GM12878 (cell line): Measurements from ENCODE around the gene HECTD2. TPM values are rescaled to one million over a fixed set of nuclear protein-coding genes. Genes with fewer than 3 reads are reported as not detected.

Experiments used
- ATAC-seq: fragments of 200-7000 bp; cut with Tn5 transposase; 3 replicates; pipeline ENCODE4 v1.9.1; 2020; ENCODE audit warnings: mild to moderate bottlenecking, moderate library complexity
- BruUV-seq: library from RNA; stranded (reverse); fragments of 400-500 nt; replicated peaks from 2 replicates; lab custom pipeline; 2021; lab: Mats Ljungman, UMichigan
- CTCF ChIA-PET: fragments of 300-600 bp; sonication (Branson Sonifier 250); formaldehyde crosslinking; extraction: SDS; loops from one replicate; lab custom pipeline; 2021; ENCODE audit warnings: inconsistent platforms; lab: Yijun Ruan, JAX
- POLR2A ChIA-PET: fragments of 350-600 bp; formaldehyde crosslinking; extraction: SDS; loops from one replicate; lab custom pipeline; 2021; ENCODE audit warnings: inconsistent platforms; lab: Charles Lee
- RAD21 ChIA-PET: fragments of 300-600 bp; sonication (Branson Sonifier 250); formaldehyde crosslinking; loops from one replicate; lab custom pipeline; 2023; ENCODE audit warnings: antibody characterized with exemption; ENCODE audit not compliant: unreplicated experiment; lab: Charles Lee
- SMC1A ChIA-PET: fragments of 300-600 bp; sonication (Branson Sonifier 250); formaldehyde crosslinking; loops from one replicate; lab custom pipeline; 2023; ENCODE audit not compliant: unreplicated experiment, uncharacterized antibody; lab: Charles Lee
- DNase-seq: peaks from one replicate; pipeline ENCODE4 v3.0.0-alpha.2; 2011; ENCODE audit warnings: low read depth, low spot score
- FAIRE-seq: peaks from 3 replicates; lab custom pipeline; 2011; peaks lifted over from hg19 to GRCh38; lab: Jason Lieb, UNC
- H2AFZ ChIP-seq: 2 replicates; pipeline ENCODE4 v1.6.0; 2011; ENCODE audit warnings: low read depth, low read length, control low read depth; ENCODE audit not compliant: control insufficient read depth
- H3K27ac ChIP-seq: 2 replicates; pipeline ENCODE4 v1.5.1; 2011; ENCODE audit warnings: control low read depth; ENCODE audit not compliant: control insufficient read depth, insufficient read depth
- H3K27me3 ChIP-seq, 2 experiments: replicated peaks in 1 of 2; 2 replicates each; pipeline versions ENCODE4 v1.6.0 to v1.6.1; 2011; ENCODE audit warnings: low read length in 1 of 2; ENCODE audit not compliant: control insufficient read depth in 2 of 2, insufficient read depth in 2 of 2
- H3K36me3 ChIP-seq, 2 experiments: 2 replicates each; pipeline ENCODE4 v1.5.1; 2011; ENCODE audit warnings: low read length in 1 of 2; ENCODE audit not compliant: control insufficient read depth in 2 of 2, insufficient read depth in 2 of 2
- H3K4me1 ChIP-seq: 2 replicates; pipeline ENCODE4 v1.6.1; 2011; ENCODE audit warnings: mild to moderate bottlenecking, low read length, moderate library complexity, mixed read lengths; ENCODE audit not compliant: control insufficient read depth, insufficient read depth
- H3K4me2 ChIP-seq: 2 replicates; pipeline ENCODE4 v1.6.0; 2011; ENCODE audit warnings: control low read depth; ENCODE audit not compliant: control insufficient read depth, insufficient read depth
- H3K4me3 ChIP-seq: fragments of 200-600 bp; sonication (generic); 2 replicates; pipeline ENCODE4 v1.5.1; 2016
- H3K79me2 ChIP-seq: 2 replicates; pipeline ENCODE4 v1.6.0; 2011; ENCODE audit warnings: low read length; ENCODE audit not compliant: control insufficient read depth, insufficient read depth
- H3K9ac ChIP-seq: 2 replicates; pipeline ENCODE4 v1.8.0; 2011; ENCODE audit warnings: low read length, control low read depth, mixed read lengths; ENCODE audit not compliant: control insufficient read depth, insufficient read depth
- H3K9me3 ChIP-seq: replicated peaks from 3 replicates; pipeline ENCODE4 v1.5.1; 2011; ENCODE audit warnings: mild to moderate bottlenecking, low read length; ENCODE audit not compliant: control insufficient read depth, insufficient read depth
- H4K20me1 ChIP-seq: 2 replicates; pipeline ENCODE4 v1.6.0; 2011; ENCODE audit not compliant: control insufficient read depth, insufficient read depth
- ASH2L ChIP-seq: fragments of 300-600, 200-600 bp; sonication (generic); IDR thresholded peaks from 2 replicates; pipeline ENCODE4 v1.6.1; 2017; ENCODE audit warnings: low read depth, mild to moderate bottlenecking, borderline replicate concordance
- BCL3 ChIP-seq: IDR thresholded peaks from 2 replicates; pipeline ENCODE4 v1.6.1; 2011; ENCODE audit warnings: borderline replicate concordance, low read depth, mild to moderate bottlenecking, moderate library complexity, low read length; ENCODE audit not compliant: insufficient read depth, poor library complexity, severe bottlenecking
- CHD2 ChIP-seq: IDR thresholded peaks from 2 replicates; pipeline ENCODE4 v1.6.1; 2011; ENCODE audit warnings: low read depth, low read length, improper control_type of control experiment, borderline replicate concordance
- E2F4 ChIP-seq: IDR thresholded peaks from 2 replicates; pipeline ENCODE4 v1.6.1; 2012; ENCODE audit warnings: low read depth, low read length, improper control_type of control experiment
- ELK1 ChIP-seq: IDR thresholded peaks from 2 replicates; pipeline ENCODE4 v1.6.1; 2012; ENCODE audit warnings: low read depth, low read length, improper control_type of control experiment
- JUND ChIP-seq: IDR thresholded peaks from 2 replicates; pipeline ENCODE4 v1.6.1; 2012; ENCODE audit warnings: low read depth, mild to moderate bottlenecking, low read length, improper control_type of control experiment, moderate library complexity
- NFYA ChIP-seq: IDR thresholded peaks from 2 replicates; pipeline ENCODE4 v1.6.1; 2011; ENCODE audit warnings: low read depth, mild to moderate bottlenecking, low read length, improper control_type of control experiment, borderline replicate concordance
- NR2C1 ChIP-seq: fragments of 450-650 bp; IDR thresholded peaks from 2 replicates; pipeline ENCODE4 v1.6.1; 2017; ENCODE audit warnings: antibody characterized with exemption, mild to moderate bottlenecking, moderate library complexity
- NR2F1 ChIP-seq: fragments of 450-650 bp; conservative IDR thresholded peaks from 2 replicates; pipeline ENCODE4 v1.6.1; 2017; ENCODE audit warnings: mild to moderate bottlenecking
- RCOR1 ChIP-seq: conservative IDR thresholded peaks from 2 replicates; pipeline ENCODE4 v1.6.1; 2012; ENCODE audit warnings: low read depth, low read length, improper control_type of control experiment
- RFX5 ChIP-seq: IDR thresholded peaks from 2 replicates; pipeline ENCODE4 v1.6.1; 2011; ENCODE audit warnings: low read depth, low read length, improper control_type of control experiment
- SREBF1 ChIP-seq: IDR thresholded peaks from 2 replicates; pipeline ENCODE4 v1.6.1; 2012; ENCODE audit warnings: mild to moderate bottlenecking, low read length
- SRF ChIP-seq, 2 experiments: IDR thresholded peaks; 2 replicates each; pipeline ENCODE4 v1.6.1; 2011; ENCODE audit warnings: low read depth in 2 of 2, low read length in 2 of 2, mild to moderate bottlenecking in 1 of 2, moderate library complexity in 1 of 2
- ZBED1 ChIP-seq: IDR thresholded peaks from 2 replicates; pipeline ENCODE4 v1.6.1; 2016; ENCODE audit warnings: borderline replicate concordance
- ZBTB4 ChIP-seq: fragments of 450-650 bp; formaldehyde crosslinking; IDR thresholded peaks from 2 replicates; pipeline ENCODE4 v1.4.0; 2022; ENCODE audit warnings: mild to moderate bottlenecking, moderate library complexity
- WGBS: methylation state at CpG from one replicate; pipeline ENCODE4 v1.1.6; 2016; ENCODE audit warnings: low lambda C conversion rate; ENCODE audit not compliant: insufficient replicate concordance, insufficient coverage; ENCODE audit errors: missing lambda C conversion rate; 5-methylcytosine and 5-hydroxymethylcytosine counted together
- in situ Hi-C: fragments of 300-500 bp; cut with MboI; formaldehyde crosslinking; loops from 9 replicates; pipeline ENCODE4 v1.14.3; 2018; ENCODE audit warnings: mixed read lengths
- intact Hi-C: fragments of 100-400 bp; cut with micrococcal nuclease; formaldehyde crosslinking; loops from one replicate; pipeline ENCODE4 v1.14.2; 2022; ENCODE audit not compliant: unreplicated experiment
- polyA plus RNA-seq, 11 experiments: library from polyadenylated mRNA; depleted of rRNA in 4 of 11; unstranded in 6 of 11; stranded (reverse) in 5 of 11; fragments of >200 nt; fragmentation: Nextera tagmentation in 4 of 11; fragmentation: Illumina TruSeq in 1 of 11; extraction: Ambion mirVana in 4 of 11; extraction: Trizol in 1 of 11; gene quantifications; 1 replicate in 1 of 11; 2 replicates in 10 of 11; pipeline versions ENCODE4 v1.2.1 to v1.2.3, GENCODE V29; 2011 to 2016; ENCODE audit warnings: inconsistent platforms in 2 of 11, missing spikeins in 2 of 11, low read depth in 1 of 11
- total RNA-seq, 4 experiments: library from RNA; depleted of rRNA in 3 of 4; stranded (reverse); fragments of >200 nt in 3 of 4; fragmentation: Illumina TruSeq in 1 of 4; extraction: Trizol in 1 of 4; gene quantifications; 2 replicates each; pipeline versions ENCODE4 v1.2.1 to v1.2.3, GENCODE V29; 2013 to 2021

The HECTD2 gene
- total and polyA plus RNA-seq, 10 of the 15 experiments (the other 5 are each of a cell fraction or from before 2014, with no cell fraction given) = 0.87 to 3.0 (median 1.7) TPM

GRCh38 chr10:91541481-91541880 is 131.3 kb downstream of the HECTD2 start (continued):
- TF ChIP-seq SRF (IDR thresholded peaks at IDR 0.05; ENCODE audit: low read depth in 2 of 2, low read length in 2 of 2) (no peak), RCOR1 (no peak), ASH2L (no peak), CHD2 (no peak)

GRCh38 chr10:91545384-91545783 is 135.2 kb downstream of the HECTD2 start:
- ChIA-PET POLR2A (no interaction called here), RAD21 (no interaction called here), CTCF (no interaction called here), SMC1A (no interaction called here)
- no peaks in the 10 kb centered on the region for H4K20me1 ChIP-seq
- no peak overlapping the region for H3K4me2 ChIP-seq
- intact Hi-C loops (no loop called here), in situ Hi-C loops (no loop called here)
- no TSS peak for BruUV-seq
- H3K9me3 ChIP-seq = no peaks in the 10 kb centered on the region
- no peaks in the 10 kb centered on the region for H3K36me3 ChIP-seq
- no peak overlapping the region for H2AFZ ChIP-seq
- H3K79me2 ChIP-seq = no peaks in the 10 kb centered on the region
- H3K9ac ChIP-seq = no peak overlapping the region
- DNase-seq = no peak
- 33% methylated on average over 3 of the region's 3 CpGs for WGBS
- ATAC-seq = no peak
- FAIRE-seq = no peak
- H3K27me3 ChIP-seq = no peaks in the 10 kb centered on the region
- no peak overlapping the region for H3K27ac ChIP-seq
- no peak overlapping the region for H3K4me3 ChIP-seq
- TF ChIP-seq JUND (no peak), ZBTB4 (CRISPR knock-in tag) (no peak), NR2F1 (no peak), NR2C1 (no peak), NFYA (no peak), CHD2 (no peak), SREBF1 (no peak), BCL3 (no peak), ELK1 (no peak), E2F4 (no peak), RFX5 (no peak), ZBED1 (no peak)
- H3K4me1 ChIP-seq = peaks cover 5% of the 10 kb centered on the region; the same call in 1 of the 2 replicates
